GM10266 (cell line): ENCODE data around the gene ALG9.

Experiments used
- DNase-seq: peaks from one replicate; pipeline ENCODE4 v3.0.0; 2012; ENCODE audit errors: extremely low spot score
- TF ChIP-seq, protein P1 (sequence below): IDR thresholded peaks from 2 replicates; pipeline ENCODE4 v1.5.1; 2012; ENCODE audit warnings: mild to moderate bottlenecking, low read depth; ENCODE audit not compliant: control insufficient read depth, insufficient read depth; ENCODE audit errors: missing control alignments

Gene ALG9

DNA sequence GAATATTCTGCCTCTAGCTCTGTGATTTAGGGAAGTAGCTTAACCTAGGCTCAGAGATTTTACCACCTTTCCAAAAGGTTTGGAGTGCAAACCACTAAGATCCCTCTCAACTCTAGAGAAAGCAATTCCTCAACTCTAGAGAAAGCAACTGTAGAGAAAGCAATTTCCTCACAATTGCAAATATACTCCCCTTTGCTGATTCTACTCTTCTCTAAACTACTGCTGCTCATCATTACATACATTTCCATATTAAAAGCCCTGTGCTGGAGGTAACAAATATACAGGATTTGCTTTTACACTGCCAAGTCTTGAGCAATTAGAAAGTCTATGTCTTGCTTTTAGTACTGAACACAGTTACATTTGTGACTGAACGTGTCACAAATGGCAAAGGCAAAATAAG lies 48.2 kb downstream of the ALG9 start:
- TF ChIP-seq, protein P1, sequence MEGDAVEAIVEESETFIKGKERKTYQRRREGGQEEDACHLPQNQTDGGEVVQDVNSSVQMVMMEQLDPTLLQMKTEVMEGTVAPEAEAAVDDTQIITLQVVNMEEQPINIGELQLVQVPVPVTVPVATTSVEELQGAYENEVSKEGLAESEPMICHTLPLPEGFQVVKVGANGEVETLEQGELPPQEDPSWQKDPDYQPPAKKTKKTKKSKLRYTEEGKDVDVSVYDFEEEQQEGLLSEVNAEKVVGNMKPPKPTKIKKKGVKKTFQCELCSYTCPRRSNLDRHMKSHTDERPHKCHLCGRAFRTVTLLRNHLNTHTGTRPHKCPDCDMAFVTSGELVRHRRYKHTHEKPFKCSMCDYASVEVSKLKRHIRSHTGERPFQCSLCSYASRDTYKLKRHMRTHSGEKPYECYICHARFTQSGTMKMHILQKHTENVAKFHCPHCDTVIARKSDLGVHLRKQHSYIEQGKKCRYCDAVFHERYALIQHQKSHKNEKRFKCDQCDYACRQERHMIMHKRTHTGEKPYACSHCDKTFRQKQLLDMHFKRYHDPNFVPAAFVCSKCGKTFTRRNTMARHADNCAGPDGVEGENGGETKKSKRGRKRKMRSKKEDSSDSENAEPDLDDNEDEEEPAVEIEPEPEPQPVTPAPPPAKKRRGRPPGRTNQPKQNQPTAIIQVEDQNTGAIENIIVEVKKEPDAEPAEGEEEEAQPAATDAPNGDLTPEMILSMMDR, result no peak
- no peak for DNase-seq

DNA sequence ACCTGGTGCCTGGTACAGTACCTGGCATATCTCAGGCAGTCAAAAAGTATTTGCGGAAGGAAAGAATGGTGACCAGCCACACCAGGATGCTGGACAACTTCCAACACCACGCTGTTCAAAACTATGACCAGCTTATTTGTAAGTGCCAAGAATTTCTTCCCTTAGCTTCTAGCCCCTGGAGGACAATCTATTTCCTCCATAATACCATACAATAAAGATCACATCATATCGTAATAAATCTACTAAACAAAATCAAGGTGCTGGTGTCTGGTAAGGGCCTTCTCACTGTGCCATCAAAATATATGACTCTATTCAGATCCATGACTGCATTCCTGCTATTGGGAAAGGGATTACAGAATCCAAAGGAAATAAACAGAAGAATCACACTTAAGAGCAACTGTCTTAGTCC lies 51.5 kb downstream of the ALG9 start:
- DNase-seq, result no peak
- TF ChIP-seq, protein P1, result no peak

DNA sequence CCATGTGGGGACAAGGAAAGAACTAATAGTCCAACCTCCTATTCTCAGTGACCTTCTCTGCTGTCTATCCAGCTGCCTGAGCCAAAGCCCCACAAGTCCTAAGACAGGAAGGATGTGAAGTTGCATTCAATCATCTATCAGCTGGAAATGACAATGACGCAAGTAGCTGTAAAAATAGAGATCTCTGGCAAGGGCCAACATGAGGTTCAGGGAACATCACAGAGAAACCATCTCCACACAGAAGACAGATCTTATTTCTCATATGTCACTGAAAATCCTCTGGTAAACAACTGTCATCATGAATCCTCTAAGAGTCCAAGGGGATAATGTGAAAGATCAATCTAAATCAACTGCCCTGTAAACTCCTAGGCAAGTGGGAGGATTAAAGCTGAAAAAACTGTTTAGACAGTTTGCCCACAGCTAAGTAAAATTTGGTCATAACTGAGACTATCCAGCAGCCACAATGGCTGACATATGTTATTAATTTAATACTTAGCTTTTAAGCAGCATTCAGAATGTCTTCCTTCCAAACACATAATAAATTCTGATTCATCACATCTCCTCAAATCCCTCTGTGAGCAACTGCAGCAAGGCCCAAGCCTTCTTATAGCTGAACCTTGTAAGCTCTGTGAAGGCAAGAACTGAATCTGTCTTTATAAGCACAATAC lies 52.1 kb downstream of the ALG9 start:
- TF ChIP-seq, protein P1, result no peak
- DNase-seq, result no peak

DNA sequence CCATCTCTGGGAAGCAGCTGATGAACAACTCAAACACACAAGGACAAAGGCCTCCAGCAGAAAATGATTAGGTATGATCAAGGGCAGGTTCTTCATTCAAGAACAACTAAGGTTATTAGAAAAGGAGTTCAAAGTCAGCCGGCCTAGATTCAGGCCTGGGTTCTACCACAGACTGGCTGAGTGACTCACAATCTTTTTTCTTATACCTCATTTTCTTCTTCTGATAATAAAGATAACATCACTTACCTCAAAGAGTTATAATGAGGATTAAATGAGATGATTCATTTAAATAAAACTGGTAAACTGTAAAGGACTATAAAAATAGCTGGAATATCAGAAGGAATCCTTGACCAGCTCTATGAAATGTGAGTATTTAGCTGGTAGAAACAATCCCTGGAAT lies 55.9 kb downstream of the ALG9 start:
- DNase-seq, result no peak
- TF ChIP-seq, protein P1, result no peak

DNA sequence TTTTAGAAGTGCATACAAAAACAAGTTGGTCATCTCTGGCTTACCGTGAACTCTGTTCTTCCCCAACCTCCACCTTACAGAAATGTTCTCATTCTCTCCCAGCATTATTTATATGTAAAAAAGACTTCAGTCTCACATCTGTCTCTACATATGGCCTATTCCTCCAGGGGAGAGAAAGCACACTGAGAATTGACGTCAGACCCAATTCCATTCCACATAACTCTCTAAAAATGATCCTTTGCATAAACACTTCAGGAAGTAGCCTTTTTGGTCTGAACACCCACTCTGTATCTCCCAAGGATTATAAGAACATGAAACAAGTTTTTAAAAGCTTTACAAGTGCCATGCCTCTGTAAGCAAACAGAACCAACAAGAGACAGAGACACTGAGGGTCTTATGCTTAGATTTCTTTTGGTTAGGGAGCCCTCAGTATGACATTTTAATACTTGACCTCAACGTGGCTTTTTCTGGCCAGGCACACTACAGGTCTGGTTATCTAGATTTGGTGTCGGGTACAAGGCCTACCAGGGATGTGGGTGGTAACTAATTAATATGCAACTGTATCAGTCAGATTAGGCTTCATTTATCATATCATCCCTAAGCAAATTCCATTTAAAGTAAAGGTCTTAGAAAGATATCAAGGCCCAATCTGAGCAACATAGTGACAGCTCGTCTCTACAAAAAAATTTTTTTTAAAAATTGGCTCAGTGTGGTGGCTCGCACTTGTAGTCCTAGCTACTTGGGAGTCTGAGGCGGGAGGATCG lies 56.6 kb downstream of the ALG9 start:
- TF ChIP-seq, protein P1, result no peak
- no peak for DNase-seq

DNA sequence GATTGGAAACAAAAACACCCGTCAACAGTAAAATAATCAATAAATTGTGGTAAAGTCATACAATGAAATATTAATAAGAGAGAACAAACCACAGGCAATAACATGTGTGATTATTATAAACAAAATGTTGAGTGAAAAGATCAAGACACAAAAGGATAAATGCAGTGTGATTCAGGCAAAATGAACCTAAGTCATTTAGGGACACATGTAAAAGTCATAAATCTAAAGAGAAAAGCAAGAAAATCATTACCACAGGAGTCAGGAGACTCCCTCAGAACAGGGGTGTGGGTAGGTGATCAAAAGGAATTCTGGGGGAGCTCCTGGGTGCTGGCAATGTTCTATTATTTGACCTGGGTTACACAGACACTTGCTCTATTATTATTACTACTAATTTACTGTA lies 57.3 kb downstream of the ALG9 start:
- TF ChIP-seq, protein P1, result no peak

DNA sequence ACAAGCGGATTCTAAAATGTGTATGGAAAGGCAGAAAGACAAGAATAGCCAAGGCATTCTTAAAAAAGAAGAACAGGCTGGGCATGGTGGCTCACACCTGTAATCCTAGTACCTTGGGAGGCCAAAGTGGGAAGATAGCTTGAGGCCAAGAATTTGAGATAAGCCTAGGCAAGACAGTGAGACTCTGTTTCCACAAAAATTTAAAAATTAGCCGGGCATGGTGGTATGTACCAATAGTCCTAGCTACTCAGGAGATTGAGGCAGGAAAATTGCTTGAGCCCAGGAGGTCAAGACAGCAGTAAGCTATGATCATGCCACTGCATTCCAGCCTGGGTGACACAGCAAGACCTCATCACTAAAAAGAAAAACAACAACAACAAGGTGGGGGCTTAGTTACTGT lies 59.2 kb downstream of the ALG9 start:
- TF ChIP-seq, protein P1, result no peak
- no peak for DNase-seq

More for the DNA sequence above, 57.3 kb downstream of the ALG9 start:
- no peak for DNase-seq
